RWPE2 (cell line): ENCODE data around the gene GJA1.
"Not testable (repeated sequence)": the region's sequence is repeated elsewhere in the genome, so short reads cannot be mapped to it uniquely, and the experiment has no call there.

ENCODE experiments used
- ATAC-seq: fragments of 200-7000 bp; cut with Tn5 transposase; 3 replicates; pipeline ENCODE4 v1.9.1; 2021; ENCODE audit warnings: low read depth
- DNase-seq: peaks from one replicate; pipeline ENCODE4 v3.0.0-alpha.2; 2020; ENCODE audit warnings: low spot score
- H3K27ac ChIP-seq: fragments of 450-650 bp; 2 replicates; pipeline ENCODE4 v1.5.1; 2017; ENCODE audit warnings: mild to moderate bottlenecking; ENCODE audit not compliant: poor library complexity, severe bottlenecking
- H3K27me3 ChIP-seq: fragments of 250-450 bp; sonication (Bioruptor Pico); 2 replicates; pipeline ENCODE4 v1.5.1; 2021; ENCODE audit warnings: mild to moderate bottlenecking, moderate library complexity; ENCODE audit not compliant: insufficient read depth, poor library complexity, severe bottlenecking
- H3K36me3 ChIP-seq: fragments of 250-450 bp; sonication (Bioruptor Pico); 2 replicates; pipeline ENCODE4 v1.5.1; 2020; ENCODE audit warnings: low read depth, mild to moderate bottlenecking, moderate library complexity
- H3K4me1 ChIP-seq: fragments of 250-450 bp; sonication (Bioruptor Pico); 2 replicates; pipeline ENCODE4 v1.5.1; 2021; ENCODE audit warnings: mild to moderate bottlenecking, moderate library complexity; ENCODE audit not compliant: insufficient read depth, poor library complexity, severe bottlenecking
- H3K4me3 ChIP-seq: fragments of 250-450 bp; sonication (Bioruptor Pico); 2 replicates; pipeline ENCODE4 v1.5.1; 2021; ENCODE audit warnings: mild to moderate bottlenecking, moderate library complexity; ENCODE audit not compliant: severe bottlenecking
- H3K9me3 ChIP-seq: fragments of 250-450 bp; sonication (Bioruptor Pico); 2 replicates; pipeline ENCODE4 v1.5.1; 2021; ENCODE audit warnings: mild to moderate bottlenecking, moderate library complexity; ENCODE audit not compliant: severe bottlenecking
- TF ChIP-seq, protein P1 (sequence below): fragments of 450-650 bp; IDR thresholded peaks from one replicate; pipeline ENCODE4 v1.5.1; 2017; ENCODE audit warnings: mild to moderate bottlenecking, moderate library complexity; ENCODE audit not compliant: poor library complexity, severe bottlenecking

The GJA1 gene

GRCh38 chr6:121435444-121436069 lies at the start of gene GJA1:
Gene GJA1 (plus strand): TSS chr6:121435646. CDS start chr6:121446848, 11,202 bp downstream.
- no peaks in the 10 kb centered on the region for H3K36me3 ChIP-seq
- peak within 1 kb of the TSS; percentile 66 for H3K27ac ChIP-seq
- H3K4me1 ChIP-seq, result peaks cover 9% of the 10 kb centered on the region
- DNase-seq, result no peak
- H3K9me3 ChIP-seq, result no peaks in the 10 kb centered on the region
- TF ChIP-seq, protein P1, sequence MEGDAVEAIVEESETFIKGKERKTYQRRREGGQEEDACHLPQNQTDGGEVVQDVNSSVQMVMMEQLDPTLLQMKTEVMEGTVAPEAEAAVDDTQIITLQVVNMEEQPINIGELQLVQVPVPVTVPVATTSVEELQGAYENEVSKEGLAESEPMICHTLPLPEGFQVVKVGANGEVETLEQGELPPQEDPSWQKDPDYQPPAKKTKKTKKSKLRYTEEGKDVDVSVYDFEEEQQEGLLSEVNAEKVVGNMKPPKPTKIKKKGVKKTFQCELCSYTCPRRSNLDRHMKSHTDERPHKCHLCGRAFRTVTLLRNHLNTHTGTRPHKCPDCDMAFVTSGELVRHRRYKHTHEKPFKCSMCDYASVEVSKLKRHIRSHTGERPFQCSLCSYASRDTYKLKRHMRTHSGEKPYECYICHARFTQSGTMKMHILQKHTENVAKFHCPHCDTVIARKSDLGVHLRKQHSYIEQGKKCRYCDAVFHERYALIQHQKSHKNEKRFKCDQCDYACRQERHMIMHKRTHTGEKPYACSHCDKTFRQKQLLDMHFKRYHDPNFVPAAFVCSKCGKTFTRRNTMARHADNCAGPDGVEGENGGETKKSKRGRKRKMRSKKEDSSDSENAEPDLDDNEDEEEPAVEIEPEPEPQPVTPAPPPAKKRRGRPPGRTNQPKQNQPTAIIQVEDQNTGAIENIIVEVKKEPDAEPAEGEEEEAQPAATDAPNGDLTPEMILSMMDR, result no peak
- peak within 1 kb of the TSS; percentile 39 for H3K4me3 ChIP-seq
- no peaks in the 10 kb centered on the region for H3K27me3 ChIP-seq
- ATAC-seq, result peak; percentile 52

DNA sequence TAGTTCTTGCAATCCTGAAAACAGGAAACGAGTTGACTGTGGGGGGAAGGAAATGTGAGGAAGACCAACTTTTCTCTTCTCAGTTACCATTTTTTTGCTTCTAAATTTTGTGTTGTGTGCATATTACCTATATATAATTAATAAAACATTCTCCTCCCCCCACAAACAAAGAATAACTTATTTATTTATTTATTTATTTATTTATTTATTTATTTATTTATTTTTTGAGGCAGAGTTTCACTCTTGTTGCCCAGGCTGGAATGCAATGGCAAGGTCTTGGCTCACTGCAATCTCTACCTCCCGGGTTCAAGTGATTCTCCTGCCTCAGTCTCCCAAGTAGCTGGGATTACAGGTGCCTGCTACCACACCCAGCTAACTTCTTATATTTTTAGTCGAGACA lies 48.9 kb upstream of the GJA1 start:
- DNase-seq, ATAC-seq, H3K36me3 ChIP-seq, H3K4me1 ChIP-seq, H3K4me3 ChIP-seq, H3K27ac ChIP-seq, H3K9me3 ChIP-seq, H3K27me3 ChIP-seq: not testable (repeated sequence)

GRCh38 chr6:121389419-121389818 lies 46.0 kb upstream of the GJA1 start:
- TF ChIP-seq, protein P1, result no peak
- no peak overlapping the region for H3K27ac ChIP-seq
- no peak for DNase-seq

DNA sequence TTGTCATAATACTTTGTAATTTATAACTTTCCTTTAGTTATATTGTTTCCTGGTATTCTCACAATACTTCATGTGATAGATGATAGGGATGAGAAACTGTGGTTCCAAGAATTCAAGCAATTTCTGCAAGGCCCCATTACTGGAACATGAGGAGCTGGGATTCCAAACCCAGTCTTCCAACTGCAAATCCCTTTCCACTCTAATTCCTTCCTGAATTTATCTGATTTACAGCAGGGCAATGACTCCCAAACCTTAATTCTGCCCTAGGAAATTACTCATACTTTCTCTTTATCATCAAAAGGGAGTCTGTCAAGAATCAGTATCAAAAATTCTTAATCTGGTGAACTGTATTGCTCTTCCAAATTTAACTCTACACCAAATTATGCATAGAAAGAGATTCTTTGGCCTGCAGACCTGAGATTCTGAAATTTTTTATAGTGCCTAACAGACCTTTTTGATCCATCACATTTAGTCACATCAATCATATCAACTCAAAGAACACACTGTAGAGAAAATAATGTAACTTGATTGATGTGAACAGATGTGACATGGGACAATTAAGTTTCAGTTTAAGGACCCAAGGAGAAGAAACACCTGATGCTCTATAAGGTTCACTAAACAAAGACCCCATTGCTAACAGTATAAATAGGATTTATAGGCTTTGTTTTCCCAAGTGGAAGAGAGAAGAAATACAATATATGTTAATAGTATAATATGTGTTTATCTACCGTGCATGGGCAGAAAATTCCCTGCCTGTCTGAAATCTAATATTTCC lies 41.5 kb upstream of the GJA1 start:
- DNase-seq (no peak), ATAC-seq (no peak)
- Histone ChIP-seq H3K9me3 (no peaks in the 10 kb centered on the region), H3K27ac (no peak overlapping the region), H3K27me3 (no peaks in the 10 kb centered on the region), H3K4me3 (no peak overlapping the region), H3K36me3 (no peaks in the 10 kb centered on the region), H3K4me1 (no peaks in the 10 kb centered on the region)
- TF ChIP-seq, protein P1, result no peak

More at GRCh38 chr6:121389419-121389818, 46.0 kb upstream of the GJA1 start:
- H3K4me3 ChIP-seq, result no peak overlapping the region
- H3K27me3 ChIP-seq, result no peaks in the 10 kb centered on the region
- no peaks in the 10 kb centered on the region for H3K4me1 ChIP-seq
- no peaks in the 10 kb centered on the region for H3K9me3 ChIP-seq
- ATAC-seq, result no peak
- no peaks in the 10 kb centered on the region for H3K36me3 ChIP-seq

DNA sequence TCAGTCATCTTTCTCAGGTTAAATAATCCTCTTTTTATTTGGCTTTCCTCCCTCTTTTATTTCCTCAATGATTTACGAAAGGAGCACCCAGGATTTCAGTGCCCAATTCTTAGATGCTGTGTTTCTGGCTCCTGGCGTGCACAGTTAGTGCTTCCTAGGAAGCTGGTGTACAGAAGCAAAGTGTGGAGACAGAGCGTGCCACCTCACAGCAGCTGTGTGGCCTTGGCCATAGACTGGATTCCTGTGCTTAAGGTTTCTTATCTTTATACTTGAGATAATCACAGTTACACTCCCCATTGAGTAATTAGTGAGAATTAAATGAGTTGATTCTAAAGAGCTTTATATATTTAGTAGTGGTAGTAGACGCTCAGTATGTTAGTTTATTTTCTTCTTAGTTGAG lies 39.7 kb upstream of the GJA1 start:
- TF ChIP-seq, protein P1, result no peak
- ATAC-seq (no peak), DNase-seq (no peak)
- no peaks in the 10 kb centered on the region for H3K4me1 ChIP-seq
- no peaks in the 10 kb centered on the region for H3K27me3 ChIP-seq
- H3K9me3 ChIP-seq, result no peaks in the 10 kb centered on the region
- H3K27ac ChIP-seq, result no peak overlapping the region
- no peak overlapping the region for H3K4me3 ChIP-seq
- no peaks in the 10 kb centered on the region for H3K36me3 ChIP-seq

DNA sequence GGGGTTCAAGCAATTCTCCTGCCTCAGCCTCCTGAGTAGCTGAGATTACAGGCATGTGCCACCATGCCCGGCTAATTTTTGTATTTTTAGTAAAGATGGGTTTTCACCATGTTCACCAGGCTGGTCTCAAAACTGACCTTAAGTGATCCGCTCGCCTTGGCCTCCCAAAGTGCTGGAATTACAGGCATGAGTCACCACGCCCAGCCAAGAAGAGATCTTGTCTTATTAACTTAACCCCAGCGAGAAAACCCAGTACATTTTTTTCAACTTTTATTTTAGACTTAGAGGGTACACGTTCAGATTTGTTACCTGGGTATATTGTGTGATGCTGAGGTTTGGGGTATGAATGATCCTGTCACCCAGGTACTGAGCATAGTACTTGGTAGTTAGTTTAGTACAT lies 38.3 kb upstream of the GJA1 start:
- H3K4me3 ChIP-seq, H3K9me3 ChIP-seq, H3K36me3 ChIP-seq, H3K4me1 ChIP-seq, H3K27ac ChIP-seq, ATAC-seq, DNase-seq, H3K27me3 ChIP-seq: not testable (repeated sequence)
